K562 (cell line): Measurements from ENCODE around the gene KCNQ4.

Experiments used
- KDM4B ChIP-seq, 2 experiments: fragments of 450-650 bp in 1 of 2; sonication (generic) in 1 of 2; IDR thresholded peaks; 2 replicates each; pipeline ENCODE4 v1.6.1; 2016 to 2017; ENCODE audit warnings: borderline replicate concordance in 2 of 2, antibody characterized with exemption in 1 of 2, low read depth in 1 of 2, mild to moderate bottlenecking in 1 of 2
- TCF7L2 ChIP-seq: fragments of 150-350 bp; IDR thresholded peaks from 2 replicates; pipeline ENCODE4 v1.6.1; 2016; ENCODE audit warnings: low read depth, mild to moderate bottlenecking, low read length, moderate library complexity
- ZBTB7A ChIP-seq: IDR thresholded peaks from 2 replicates; pipeline ENCODE4 v1.6.1; 2011; ENCODE audit warnings: low read depth, mild to moderate bottlenecking, low read length, moderate library complexity, borderline replicate concordance; ENCODE audit not compliant: control insufficient read depth
- ZBTB8A ChIP-seq: fragments of 450-650 bp; IDR thresholded peaks from 2 replicates; pipeline ENCODE4 v1.6.1; 2018; ENCODE audit warnings: mild to moderate bottlenecking, moderate library complexity; ENCODE audit not compliant: partially characterized antibody

GRCh38 chr1:40793617-40794016, 10.0 kb downstream of the KCNQ4 start:
- TF ChIP-seq ZBTB7A = no peak
- no peak for TF ChIP-seq TCF7L2
- no peak for TF ChIP-seq ZBTB8A
- no peak for TF ChIP-seq KDM4B (IDR thresholded peaks at IDR 0.05; ENCODE audit: borderline replicate concordance in 2 of 2, low read depth in 1 of 2)
